ENCODE data around the gene PLXNA2. TPM values are rescaled to one million over a fixed set of nuclear protein-coding genes. Genes with fewer than 3 reads are reported as not detected.

The PLXNA2 gene
- total and polyA plus RNA-seq, 2 of the 13 experiments (the other 11 are each of a cell fraction or from before 2014, with no cell fraction given): 1.1 to 2.1 TPM

DNA sequence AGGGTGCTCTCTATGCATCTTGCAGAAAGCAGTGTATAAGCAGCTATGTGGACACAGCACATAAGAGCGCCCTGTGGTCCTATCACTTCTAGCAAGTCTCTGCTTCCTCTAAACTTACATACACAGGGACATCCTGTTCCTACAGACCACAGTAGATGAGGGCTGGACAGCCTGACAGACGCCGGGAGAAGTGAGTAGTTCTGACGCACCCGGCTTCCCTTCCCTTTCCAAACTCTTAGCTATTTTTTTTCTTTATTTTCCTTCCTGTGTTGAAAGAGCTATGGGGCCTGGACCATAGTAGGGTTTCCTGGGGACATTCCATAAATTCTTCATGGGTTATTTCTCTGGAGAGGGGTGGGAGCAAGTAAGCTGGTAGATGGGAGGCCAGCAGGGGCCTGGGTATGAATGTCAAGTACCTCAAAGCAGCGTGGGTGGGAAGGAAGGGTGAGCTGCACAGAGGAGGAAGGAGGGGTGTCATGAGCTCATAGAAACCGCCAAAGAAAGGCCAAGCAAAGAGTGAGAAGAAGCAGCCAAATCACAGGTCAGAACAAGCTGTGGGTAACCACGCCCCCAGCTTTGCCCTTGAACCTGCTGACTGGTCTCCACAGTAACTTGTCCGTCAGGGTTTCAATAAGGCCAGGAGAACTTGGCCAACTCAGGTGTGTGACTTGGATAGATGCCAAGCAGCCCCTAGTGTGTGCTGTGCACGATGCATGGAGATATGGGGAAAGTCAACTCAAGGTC is 36.6 kb downstream of the PLXNA2 start (continued):
- TF ChIP-seq, protein P1, sequence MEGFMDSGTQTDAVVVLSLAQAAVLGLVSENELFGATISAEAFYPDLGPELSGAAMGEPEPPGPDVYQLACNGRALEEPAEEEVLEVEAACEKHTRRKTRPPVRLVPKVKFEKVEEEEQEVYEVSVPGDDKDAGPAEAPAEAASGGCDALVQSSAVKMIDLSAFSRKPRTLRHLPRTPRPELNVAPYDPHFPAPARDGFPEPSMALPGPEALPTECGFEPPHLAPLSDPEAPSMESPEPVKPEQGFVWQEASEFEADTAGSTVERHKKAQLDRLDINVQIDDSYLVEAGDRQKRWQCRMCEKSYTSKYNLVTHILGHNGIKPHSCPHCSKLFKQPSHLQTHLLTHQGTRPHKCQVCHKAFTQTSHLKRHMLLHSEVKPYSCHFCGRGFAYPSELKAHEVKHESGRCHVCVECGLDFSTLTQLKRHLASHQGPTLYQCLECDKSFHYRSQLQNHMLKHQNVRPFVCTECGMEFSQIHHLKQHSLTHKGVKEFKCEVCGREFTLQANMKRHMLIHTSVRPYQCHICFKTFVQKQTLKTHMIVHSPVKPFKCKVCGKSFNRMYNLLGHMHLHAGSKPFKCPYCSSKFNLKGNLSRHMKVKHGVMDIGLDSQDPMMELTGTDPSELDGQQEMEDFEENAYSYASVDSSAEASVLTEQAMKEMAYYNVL (CRISPR knock-in tag; IDR thresholded peaks at IDR 0.05; ENCODE audit: borderline replicate concordance): peak; percentile 79; the same call in 1 of the 2 replicates
- TF ChIP-seq ZNF333 (CRISPR knock-in tag; IDR thresholded peaks at IDR 0.05; ENCODE audit: borderline replicate concordance) (no peak), KLF16 (CRISPR knock-in tag; IDR thresholded peaks at IDR 0.05) (no peak), SALL2 (CRISPR knock-in tag; IDR thresholded peaks at IDR 0.05) (no peak), KLF12 (CRISPR knock-in tag; IDR thresholded peaks at IDR 0.05; ENCODE audit: borderline replicate concordance) (0 out of 2 replicates have a peak, but pooled peaks have one; percentile 44), RFX5 (IDR thresholded peaks at IDR 0.05; ENCODE audit: low read depth, low read length) (no peak), ZBTB7A (CRISPR knock-in tag; IDR thresholded peaks at IDR 0.05) (no peak), NCOA2 (CRISPR knock-in tag; IDR thresholded peaks at IDR 0.05) (0 out of 2 replicates have a peak, but pooled peaks have one; percentile 22), ZNF432 (CRISPR knock-in tag; IDR thresholded peaks at IDR 0.05; ENCODE audit: borderline replicate concordance) (no peak), ZKSCAN1 (IDR thresholded peaks at IDR 0.05; ENCODE audit: low read length) (peak; percentile 49), NBN (conservative IDR thresholded peaks at IDR 0.05) (no peak), ZNF672 (CRISPR knock-in tag; IDR thresholded peaks at IDR 0.05) (no peak), RARA (CRISPR knock-in tag; IDR thresholded peaks at IDR 0.05) (peak; percentile 61), SAP130 (CRISPR knock-in tag; IDR thresholded peaks at IDR 0.05; ENCODE audit: low read depth) (peak; percentile 37; the same call in 1 of the 2 replicates), ZNF121 (CRISPR knock-in tag; IDR thresholded peaks at IDR 0.05) (0 out of 2 replicates have a peak, but pooled peaks have one; percentile 29), NR2F6 (IDR thresholded peaks at IDR 0.05) (0 out of 2 replicates have a peak, but pooled peaks have one; percentile 12), NR2F6 (CRISPR knock-in tag; IDR thresholded peaks at IDR 0.05) (peak; percentile 31; the same call in 1 of the 2 replicates)
- TF ChIP-seq, protein P2, sequence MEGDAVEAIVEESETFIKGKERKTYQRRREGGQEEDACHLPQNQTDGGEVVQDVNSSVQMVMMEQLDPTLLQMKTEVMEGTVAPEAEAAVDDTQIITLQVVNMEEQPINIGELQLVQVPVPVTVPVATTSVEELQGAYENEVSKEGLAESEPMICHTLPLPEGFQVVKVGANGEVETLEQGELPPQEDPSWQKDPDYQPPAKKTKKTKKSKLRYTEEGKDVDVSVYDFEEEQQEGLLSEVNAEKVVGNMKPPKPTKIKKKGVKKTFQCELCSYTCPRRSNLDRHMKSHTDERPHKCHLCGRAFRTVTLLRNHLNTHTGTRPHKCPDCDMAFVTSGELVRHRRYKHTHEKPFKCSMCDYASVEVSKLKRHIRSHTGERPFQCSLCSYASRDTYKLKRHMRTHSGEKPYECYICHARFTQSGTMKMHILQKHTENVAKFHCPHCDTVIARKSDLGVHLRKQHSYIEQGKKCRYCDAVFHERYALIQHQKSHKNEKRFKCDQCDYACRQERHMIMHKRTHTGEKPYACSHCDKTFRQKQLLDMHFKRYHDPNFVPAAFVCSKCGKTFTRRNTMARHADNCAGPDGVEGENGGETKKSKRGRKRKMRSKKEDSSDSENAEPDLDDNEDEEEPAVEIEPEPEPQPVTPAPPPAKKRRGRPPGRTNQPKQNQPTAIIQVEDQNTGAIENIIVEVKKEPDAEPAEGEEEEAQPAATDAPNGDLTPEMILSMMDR (CRISPR knock-in tag; IDR thresholded peaks at IDR 0.05): no peak; the same call in 1 of the 2 replicates
- TF ChIP-seq, protein P3, sequence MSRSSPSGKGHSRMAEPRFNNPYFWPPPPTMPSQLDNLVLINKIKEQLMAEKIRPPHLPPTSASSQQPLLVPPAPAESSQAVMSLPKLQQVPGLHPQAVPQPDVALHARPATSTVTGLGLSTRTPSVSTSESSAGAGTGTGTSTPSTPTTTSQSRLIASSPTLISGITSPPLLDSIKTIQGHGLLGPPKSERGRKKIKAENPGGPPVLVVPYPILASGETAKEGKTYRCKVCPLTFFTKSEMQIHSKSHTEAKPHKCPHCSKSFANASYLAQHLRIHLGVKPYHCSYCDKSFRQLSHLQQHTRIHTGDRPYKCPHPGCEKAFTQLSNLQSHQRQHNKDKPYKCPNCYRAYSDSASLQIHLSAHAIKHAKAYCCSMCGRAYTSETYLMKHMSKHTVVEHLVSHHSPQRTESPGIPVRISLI (CRISPR knock-in tag; IDR thresholded peaks at IDR 0.05; ENCODE audit: borderline replicate concordance): peak; percentile 54; the same call in 1 of the 2 replicates
- TF ChIP-seq, protein P4, sequence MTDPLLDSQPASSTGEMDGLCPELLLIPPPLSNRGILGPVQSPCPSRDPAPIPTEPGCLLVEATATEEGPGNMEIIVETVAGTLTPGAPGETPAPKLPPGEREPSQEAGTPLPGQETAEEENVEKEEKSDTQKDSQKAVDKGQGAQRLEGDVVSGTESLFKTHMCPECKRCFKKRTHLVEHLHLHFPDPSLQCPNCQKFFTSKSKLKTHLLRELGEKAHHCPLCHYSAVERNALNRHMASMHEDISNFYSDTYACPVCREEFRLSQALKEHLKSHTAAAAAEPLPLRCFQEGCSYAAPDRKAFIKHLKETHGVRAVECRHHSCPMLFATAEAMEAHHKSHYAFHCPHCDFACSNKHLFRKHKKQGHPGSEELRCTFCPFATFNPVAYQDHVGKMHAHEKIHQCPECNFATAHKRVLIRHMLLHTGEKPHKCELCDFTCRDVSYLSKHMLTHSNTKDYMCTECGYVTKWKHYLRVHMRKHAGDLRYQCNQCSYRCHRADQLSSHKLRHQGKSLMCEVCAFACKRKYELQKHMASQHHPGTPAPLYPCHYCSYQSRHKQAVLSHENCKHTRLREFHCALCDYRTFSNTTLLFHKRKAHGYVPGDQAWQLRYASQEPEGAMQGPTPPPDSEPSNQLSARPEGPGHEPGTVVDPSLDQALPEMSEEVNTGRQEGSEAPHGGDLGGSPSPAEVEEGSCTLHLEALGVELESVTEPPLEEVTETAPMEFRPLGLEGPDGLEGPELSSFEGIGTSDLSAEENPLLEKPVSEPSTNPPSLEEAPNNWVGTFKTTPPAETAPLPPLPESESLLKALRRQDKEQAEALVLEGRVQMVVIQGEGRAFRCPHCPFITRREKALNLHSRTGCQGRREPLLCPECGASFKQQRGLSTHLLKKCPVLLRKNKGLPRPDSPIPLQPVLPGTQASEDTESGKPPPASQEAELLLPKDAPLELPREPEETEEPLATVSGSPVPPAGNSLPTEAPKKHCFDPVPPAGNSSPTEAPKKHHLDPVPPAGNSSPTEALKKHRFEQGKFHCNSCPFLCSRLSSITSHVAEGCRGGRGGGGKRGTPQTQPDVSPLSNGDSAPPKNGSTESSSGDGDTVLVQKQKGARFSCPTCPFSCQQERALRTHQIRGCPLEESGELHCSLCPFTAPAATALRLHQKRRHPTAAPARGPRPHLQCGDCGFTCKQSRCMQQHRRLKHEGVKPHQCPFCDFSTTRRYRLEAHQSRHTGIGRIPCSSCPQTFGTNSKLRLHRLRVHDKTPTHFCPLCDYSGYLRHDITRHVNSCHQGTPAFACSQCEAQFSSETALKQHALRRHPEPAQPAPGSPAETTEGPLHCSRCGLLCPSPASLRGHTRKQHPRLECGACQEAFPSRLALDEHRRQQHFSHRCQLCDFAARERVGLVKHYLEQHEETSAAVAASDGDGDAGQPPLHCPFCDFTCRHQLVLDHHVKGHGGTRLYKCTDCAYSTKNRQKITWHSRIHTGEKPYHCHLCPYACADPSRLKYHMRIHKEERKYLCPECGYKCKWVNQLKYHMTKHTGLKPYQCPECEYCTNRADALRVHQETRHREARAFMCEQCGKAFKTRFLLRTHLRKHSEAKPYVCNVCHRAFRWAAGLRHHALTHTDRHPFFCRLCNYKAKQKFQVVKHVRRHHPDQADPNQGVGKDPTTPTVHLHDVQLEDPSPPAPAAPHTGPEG (CRISPR knock-in tag; IDR thresholded peaks at IDR 0.05): no peak

Measured in HepG2 (cell line).